ENCODE results near the gene PICALM. TPM values are rescaled to one million over a fixed set of nuclear protein-coding genes. Genes with fewer than 3 reads are reported as not detected.
"Not testable (repeated sequence)": the region's sequence is repeated elsewhere in the genome, so short reads cannot be mapped to it uniquely, and the experiment has no call there.

Gene PICALM
- polyA plus RNA-seq, 3 donors = 62.4 to 241 (median 81.0) TPM

DNA sequence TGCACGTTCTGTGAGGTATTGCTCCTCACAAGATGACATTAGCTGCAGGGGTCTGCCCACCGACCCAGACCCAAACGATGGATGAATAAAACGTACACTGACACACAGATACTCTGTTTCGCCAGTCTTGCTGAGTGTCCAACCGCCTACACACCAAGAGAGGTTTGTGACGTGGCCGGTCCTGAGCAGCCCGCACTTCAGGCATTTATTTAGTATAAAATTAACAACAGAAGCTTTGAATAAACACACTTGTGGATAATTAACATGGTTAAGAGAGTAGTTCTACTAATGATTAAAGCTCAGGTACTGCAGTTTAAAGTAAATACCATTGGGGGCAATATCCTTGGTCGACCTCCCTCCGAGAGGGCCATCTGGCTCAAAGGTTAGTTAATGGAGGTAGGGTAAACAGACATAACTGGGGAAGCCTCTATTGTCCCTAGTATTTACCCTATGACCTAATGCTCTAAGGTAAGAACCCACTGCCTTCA is 138.0 kb downstream of the PICALM start:
- Mint-ChIP-seq H3K4me3 (no peak overlapping the region), H3K27me3 (ENCODE audit: low read depth in 3 of 3) (peaks cover 5 to 17% (median 9%) of the 10 kb centered on the region in 3 donors), H3K27ac (no peak overlapping the region), H3K4me1 (peaks cover 15% of the 10 kb centered on the region), H3K9me3 (peaks cover 10 to 25% (median 18%) of the 10 kb centered on the region in 7 donors), H3K36me3 (peaks cover 0 to 2% of the 10 kb centered on the region in 2 donors)
- H3K27ac ChIP-seq (ENCODE audit: low read depth in 1 of 2, low read length in 2 of 2) = no peak overlapping the region
- WGBS (ENCODE audit: insufficient coverage) = 96% methylated on average over 5 of the region's 11 CpGs
- H4K20me1 ChIP-seq (ENCODE audit: insufficient read depth, low read length) = no peaks in the 10 kb centered on the region
- H3K36me3 ChIP-seq (replicated peaks in 1 of 2; ENCODE audit: control insufficient read depth in 1 of 2, insufficient read depth in 2 of 2, low read length in 2 of 2) = no peaks in the 10 kb centered on the region
- intact Hi-C loops (cut with micrococcal nuclease) = no loop called here
- peaks cover 0 to 8% of the 10 kb centered on the region in 2 donors for H3K27me3 ChIP-seq (ENCODE audit: control insufficient read depth in 2 of 2, insufficient read depth in 2 of 2, low read length in 2 of 2)
- peaks cover 0 to 6% of the 10 kb centered on the region in 2 donors for H3K4me1 ChIP-seq (ENCODE audit: control insufficient read depth in 1 of 2, insufficient read depth in 2 of 2, low read length in 2 of 2)
- TF ChIP-seq, protein P1, sequence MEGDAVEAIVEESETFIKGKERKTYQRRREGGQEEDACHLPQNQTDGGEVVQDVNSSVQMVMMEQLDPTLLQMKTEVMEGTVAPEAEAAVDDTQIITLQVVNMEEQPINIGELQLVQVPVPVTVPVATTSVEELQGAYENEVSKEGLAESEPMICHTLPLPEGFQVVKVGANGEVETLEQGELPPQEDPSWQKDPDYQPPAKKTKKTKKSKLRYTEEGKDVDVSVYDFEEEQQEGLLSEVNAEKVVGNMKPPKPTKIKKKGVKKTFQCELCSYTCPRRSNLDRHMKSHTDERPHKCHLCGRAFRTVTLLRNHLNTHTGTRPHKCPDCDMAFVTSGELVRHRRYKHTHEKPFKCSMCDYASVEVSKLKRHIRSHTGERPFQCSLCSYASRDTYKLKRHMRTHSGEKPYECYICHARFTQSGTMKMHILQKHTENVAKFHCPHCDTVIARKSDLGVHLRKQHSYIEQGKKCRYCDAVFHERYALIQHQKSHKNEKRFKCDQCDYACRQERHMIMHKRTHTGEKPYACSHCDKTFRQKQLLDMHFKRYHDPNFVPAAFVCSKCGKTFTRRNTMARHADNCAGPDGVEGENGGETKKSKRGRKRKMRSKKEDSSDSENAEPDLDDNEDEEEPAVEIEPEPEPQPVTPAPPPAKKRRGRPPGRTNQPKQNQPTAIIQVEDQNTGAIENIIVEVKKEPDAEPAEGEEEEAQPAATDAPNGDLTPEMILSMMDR (IDR thresholded peaks at IDR 0.05) = no peak
- peaks cover 11 to 13% of the 10 kb centered on the region in 2 donors for H3K9me3 ChIP-seq (replicated peaks in 1 of 2; ENCODE audit: control insufficient read depth in 1 of 2, insufficient read depth in 1 of 2, low read length in 2 of 2)
- DNase-seq = no peak
- no peak overlapping the region for H3K9ac ChIP-seq (ENCODE audit: insufficient read depth, low read length, poor library complexity, severe bottlenecking)
- no peak overlapping the region for H3K4me3 ChIP-seq (replicated peaks in 1 of 3; ENCODE audit: low read depth in 2 of 3, low read length in 3 of 3)
- no peak overlapping the region for H3K4me2 ChIP-seq (replicated peaks; ENCODE audit: extremely low read depth, low read length, poor library complexity, severe bottlenecking)
- no peak overlapping the region for H2AFZ ChIP-seq (ENCODE audit: insufficient read depth, low read depth, low read length, poor library complexity, severe bottlenecking)
- no peaks in the 10 kb centered on the region for H3K79me2 ChIP-seq (ENCODE audit: insufficient read depth, low read length)

DNA sequence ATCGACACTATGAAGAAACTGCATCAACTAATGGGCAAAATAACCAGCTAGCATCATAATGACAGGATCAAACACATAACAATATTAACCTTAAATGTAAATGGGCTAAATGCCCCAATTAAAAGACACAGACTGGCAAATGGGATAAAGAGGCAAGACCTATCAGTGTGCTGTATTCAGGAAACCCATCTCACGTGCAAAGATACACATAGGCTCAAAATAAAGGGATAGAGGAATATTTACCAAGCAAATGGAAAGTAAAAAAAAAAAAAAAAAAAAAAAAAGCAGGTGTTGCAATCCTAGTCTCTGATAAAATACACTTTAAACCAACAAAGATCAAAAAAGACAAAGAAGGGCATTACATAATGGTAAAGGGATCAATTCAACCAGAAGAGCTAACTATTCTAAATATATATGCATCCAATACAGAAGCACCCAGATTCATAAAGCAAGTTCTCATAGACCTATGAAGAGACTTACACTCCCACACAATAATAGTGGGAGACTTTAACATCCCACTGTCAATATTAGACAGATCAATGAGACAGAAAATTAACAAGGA is 142.2 kb downstream of the PICALM start:
- H3K36me3 ChIP-seq (replicated peaks in 1 of 2; ENCODE audit: control insufficient read depth in 1 of 2, insufficient read depth in 2 of 2, low read length in 2 of 2); H3K27ac ChIP-seq (ENCODE audit: low read depth in 1 of 2, low read length in 2 of 2); H3K9me3 ChIP-seq (replicated peaks in 1 of 2; ENCODE audit: control insufficient read depth in 1 of 2, insufficient read depth in 1 of 2, low read length in 2 of 2); H3K27me3 Mint-ChIP-seq (ENCODE audit: low read depth in 3 of 3); H3K4me3 ChIP-seq (replicated peaks in 1 of 3; ENCODE audit: low read depth in 2 of 3, low read length in 3 of 3); H3K27ac Mint-ChIP-seq; H3K4me1 ChIP-seq (ENCODE audit: control insufficient read depth in 1 of 2, insufficient read depth in 2 of 2, low read length in 2 of 2); H2AFZ ChIP-seq (ENCODE audit: insufficient read depth, low read depth, low read length, poor library complexity, severe bottlenecking); H3K4me2 ChIP-seq (replicated peaks; ENCODE audit: extremely low read depth, low read length, poor library complexity, severe bottlenecking); H3K36me3 Mint-ChIP-seq; intact Hi-C loops (cut with micrococcal nuclease); H4K20me1 ChIP-seq (ENCODE audit: insufficient read depth, low read length); H3K79me2 ChIP-seq (ENCODE audit: insufficient read depth, low read length); H3K9ac ChIP-seq (ENCODE audit: insufficient read depth, low read length, poor library complexity, severe bottlenecking); H3K4me3 Mint-ChIP-seq; H3K27me3 ChIP-seq (ENCODE audit: control insufficient read depth in 2 of 2, insufficient read depth in 2 of 2, low read length in 2 of 2); DNase-seq: not testable (repeated sequence)
- WGBS (ENCODE audit: insufficient coverage) = no CpG with 5 or more reads among the region's 2 CpGs
- Mint-ChIP-seq H3K4me1 (peaks cover 15% of the 10 kb centered on the region), H3K9me3 (peaks cover 2 to 10% (median 6%) of the 10 kb centered on the region in 7 donors)
